ENCODE measurements around the gene CTH. TPM values are rescaled to one million over a fixed set of nuclear protein-coding genes. Genes with fewer than 3 reads are reported as not detected.

The CTH gene
- total RNA-seq, 5 donors from 2014 or later (not counting 1 experiment from before 2014, with no cell fraction given): 2.0 to 4.5 (median 3.2) TPM

DNA sequence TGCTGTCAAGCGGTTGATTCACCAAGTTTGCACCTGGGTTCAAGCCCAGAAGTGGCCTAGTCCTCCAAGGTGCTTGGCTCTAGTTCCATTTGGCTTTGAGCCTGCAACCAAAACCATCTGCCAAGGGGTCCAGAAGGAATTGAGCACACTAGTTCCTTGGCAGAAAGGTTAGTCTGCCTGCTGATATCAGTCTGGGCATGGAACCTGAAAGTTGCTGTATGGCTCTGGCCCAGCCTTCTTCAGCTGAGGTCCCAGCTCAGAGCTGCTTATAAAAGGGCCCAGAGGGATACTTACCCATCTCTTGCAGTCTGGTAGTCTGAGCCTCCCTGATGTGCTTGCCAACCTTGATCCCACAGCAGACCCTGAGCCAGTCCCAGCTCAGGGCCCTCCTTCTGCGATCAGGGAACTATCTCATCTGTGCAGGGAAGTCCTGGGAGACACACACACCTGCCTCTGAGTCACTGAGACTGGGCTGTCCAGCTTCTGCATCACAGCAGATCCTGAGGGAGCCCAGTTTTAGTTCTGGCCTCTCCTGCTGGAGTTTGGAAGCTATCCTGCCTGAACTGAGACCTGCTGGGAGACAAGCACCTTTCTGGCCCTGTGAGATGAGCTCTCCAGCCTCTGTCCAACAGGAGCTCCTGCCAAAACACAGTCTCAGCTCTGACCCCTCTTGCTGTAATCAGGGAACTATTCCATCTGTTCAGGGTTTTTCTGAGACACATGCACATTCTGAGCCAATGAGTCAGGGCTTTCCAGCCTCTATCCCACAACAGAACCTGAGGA lies 75.8 kb downstream of the CTH start:
- H3K4me1 Mint-ChIP-seq: no peaks in the 10 kb centered on the region
- no peak for ATAC-seq (replicated peaks in 1 of 4)
- Histone ChIP-seq H3K36me3 (ENCODE audit: control insufficient read depth in 2 of 2, extremely low read depth in 1 of 2, insufficient read depth in 1 of 2, low read length in 1 of 2) (no peaks in the 10 kb centered on the region), H3K27ac (ENCODE audit: low read length) (no peak overlapping the region), H3K27me3 (replicated peaks in 1 of 2; ENCODE audit: control insufficient read depth in 2 of 2, extremely low read depth in 1 of 2, insufficient read depth in 2 of 2, low read length in 1 of 2) (peaks cover 0 to 6% of the 10 kb centered on the region in 2 experiments), H3K4me1 (ENCODE audit: control insufficient read depth in 1 of 2, extremely low read depth in 1 of 2, insufficient read depth in 2 of 2, low read length in 2 of 2) (no peaks in the 10 kb centered on the region), H3K9me3 (peaks cover 3% of the 10 kb centered on the region), H3K4me3 (ENCODE audit: control insufficient read depth in 1 of 2, extremely low read depth in 1 of 2, low read length in 1 of 2) (no peak overlapping the region)
- H3K4me3 Mint-ChIP-seq: no peak overlapping the region
- H3K9me3 Mint-ChIP-seq: no peaks in the 10 kb centered on the region
- CTCF ChIA-PET: interaction anchor here in 1 of 2 donors (0.5 to 0.6 kb wide), 2 partner anchors 172 to 272 kb away, joined by 4 to 10 read pairs; no protein-coding TSS in a partner anchor
- H3K27me3 Mint-ChIP-seq: peaks cover 6 to 17% of the 10 kb centered on the region in 2 donors
- no peak overlapping the region for H3K27ac Mint-ChIP-seq
- WGBS (ENCODE audit: insufficient coverage): 87% methylated on average over 2 of the region's 2 CpGs
- H3K36me3 Mint-ChIP-seq: no peaks in the 10 kb centered on the region
- no peak for DNase-seq
- POLR2A ChIA-PET: interaction anchor here in 1 of 2 donors (1.1 kb wide), 1 partner anchor 132 kb away, joined by 3 read pairs; the partner anchor contains the start of gene ANKRD13C

DNA sequence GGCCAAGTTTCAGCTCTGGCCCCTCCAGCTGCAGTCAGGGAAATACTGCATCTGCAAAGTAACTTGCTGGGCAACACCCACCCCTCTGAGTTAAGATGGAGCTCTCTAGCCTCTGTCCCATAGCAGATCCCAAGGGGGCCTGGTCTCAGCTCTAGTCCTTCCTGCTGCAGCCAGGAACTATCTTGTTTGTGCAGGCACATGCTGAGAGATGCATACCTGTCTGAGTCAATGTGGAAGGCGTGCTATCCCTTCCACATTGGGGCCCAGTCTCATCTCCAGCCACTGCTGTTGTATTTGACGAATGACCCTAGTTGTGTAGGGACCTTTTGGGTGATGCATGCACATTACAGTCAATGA lies 76.4 kb downstream of the CTH start:
- H3K4me3 Mint-ChIP-seq: no peak overlapping the region
- Histone ChIP-seq H3K4me1 (ENCODE audit: control insufficient read depth in 1 of 2, extremely low read depth in 1 of 2, insufficient read depth in 2 of 2, low read length in 2 of 2) (no peaks in the 10 kb centered on the region), H3K4me3 (ENCODE audit: control insufficient read depth in 1 of 2, extremely low read depth in 1 of 2, low read length in 1 of 2) (no peak overlapping the region), H3K27ac (ENCODE audit: low read length) (no peak overlapping the region), H3K9me3 (peaks cover 3% of the 10 kb centered on the region), H3K27me3 (replicated peaks in 1 of 2; ENCODE audit: control insufficient read depth in 2 of 2, extremely low read depth in 1 of 2, insufficient read depth in 2 of 2, low read length in 1 of 2) (peaks cover 0 to 6% of the 10 kb centered on the region in 2 experiments), H3K36me3 (ENCODE audit: control insufficient read depth in 2 of 2, extremely low read depth in 1 of 2, insufficient read depth in 1 of 2, low read length in 1 of 2) (no peaks in the 10 kb centered on the region)
- peaks cover 4 to 17% of the 10 kb centered on the region in 2 donors for H3K27me3 Mint-ChIP-seq
- ATAC-seq (replicated peaks in 1 of 4) (no peak), DNase-seq (no peak)
- WGBS (ENCODE audit: insufficient coverage): 67% methylated on average over 1 of the region's 2 CpGs
- H3K9me3 Mint-ChIP-seq: no peaks in the 10 kb centered on the region
- no peaks in the 10 kb centered on the region for H3K4me1 Mint-ChIP-seq
- no peaks in the 10 kb centered on the region for H3K36me3 Mint-ChIP-seq
- no peak overlapping the region for H3K27ac Mint-ChIP-seq
- ChIA-PET CTCF (interaction anchor here in 1 of 2 donors (0.5 kb wide), 1 partner anchor 273 kb away, joined by 10 read pairs; no protein-coding TSS in a partner anchor), POLR2A (no interaction called here)

DNA sequence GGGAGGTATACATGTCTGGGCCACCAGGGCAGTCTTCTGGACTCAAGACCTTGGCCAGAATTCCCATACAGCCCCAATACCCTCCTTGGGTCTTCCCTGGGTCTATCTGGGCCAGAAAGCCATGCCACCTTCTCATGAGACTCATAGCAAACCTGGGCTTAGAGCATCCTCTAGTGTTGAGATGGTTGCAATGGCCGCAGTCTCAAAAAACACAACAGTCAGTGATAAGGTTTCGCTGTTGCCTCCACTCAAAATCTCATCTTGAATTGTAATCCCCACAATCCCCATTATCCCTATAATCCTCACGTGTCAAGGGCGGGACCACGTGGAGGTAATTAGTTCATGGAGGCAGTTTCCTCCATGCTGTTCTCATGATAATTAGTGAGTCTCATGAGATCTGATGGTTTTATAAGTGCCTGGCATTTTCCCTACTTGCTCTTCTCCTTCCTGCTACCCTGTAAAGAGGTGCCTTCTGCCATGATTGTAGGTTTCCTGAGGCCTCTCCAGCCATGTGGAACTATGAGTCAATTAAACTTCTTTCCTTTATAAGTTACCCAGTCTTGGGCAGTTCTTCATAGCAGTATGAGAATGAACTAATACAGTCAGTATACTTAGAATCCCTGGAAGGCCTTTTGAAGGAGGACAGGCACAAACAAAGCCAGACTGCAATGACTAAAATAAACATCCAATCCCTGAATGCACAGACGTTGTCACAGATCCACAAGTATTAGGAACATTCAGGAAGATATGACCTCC lies 77.0 kb downstream of the CTH start:
- Histone ChIP-seq H3K4me3 (ENCODE audit: control insufficient read depth in 1 of 2, extremely low read depth in 1 of 2, low read length in 1 of 2) (no peak overlapping the region), H3K4me1 (ENCODE audit: control insufficient read depth in 1 of 2, extremely low read depth in 1 of 2, insufficient read depth in 2 of 2, low read length in 2 of 2) (no peaks in the 10 kb centered on the region), H3K9me3 (peaks cover 3% of the 10 kb centered on the region), H3K36me3 (ENCODE audit: control insufficient read depth in 2 of 2, extremely low read depth in 1 of 2, insufficient read depth in 1 of 2, low read length in 1 of 2) (no peaks in the 10 kb centered on the region), H3K27ac (ENCODE audit: low read length) (no peak overlapping the region), H3K27me3 (replicated peaks in 1 of 2; ENCODE audit: control insufficient read depth in 2 of 2, extremely low read depth in 1 of 2, insufficient read depth in 2 of 2, low read length in 1 of 2) (peaks cover 0 to 6% of the 10 kb centered on the region in 2 experiments)
- DNase-seq (peak in 2 of 35 experiments; percentile 1 to 59), ATAC-seq (replicated peaks in 1 of 4) (peak in 1 of 4 experiments; percentile 35)
- no peak overlapping the region for H3K27ac Mint-ChIP-seq
- WGBS (ENCODE audit: insufficient coverage): no CpG with 5 or more reads among the region's 6 CpGs
- CTCF ChIA-PET: no interaction called here
- H3K36me3 Mint-ChIP-seq: no peaks in the 10 kb centered on the region
- POLR2A ChIA-PET: no interaction called here
- H3K27me3 Mint-ChIP-seq: peaks cover 4 to 17% of the 10 kb centered on the region in 2 donors
- H3K9me3 Mint-ChIP-seq: no peaks in the 10 kb centered on the region
- no peak overlapping the region for H3K4me3 Mint-ChIP-seq
- H3K4me1 Mint-ChIP-seq: no peaks in the 10 kb centered on the region

Other genes starting within 250 kb of the CTH start
- 10 to 100 TPM in 4 of 5 donors, 1 to 10 TPM in 1; 9.7 to 11.3 (median 10.8) TPM for gene LRRC40, start 205.7 kb upstream of the CTH start, total RNA-seq
- 100 to 1,000 TPM; 291 to 374 (median 302) TPM for gene SRSF11, start 189.9 kb upstream of the CTH start, total RNA-seq
- gene ANKRD13C, start 56.5 kb upstream of the CTH start, total RNA-seq: 10 to 100 TPM; 26.3 to 28.7 (median 27.2) TPM

Data from T-cell (primary cell).